NCI-H748 (cell line): ENCODE data around the gene CD101.

ENCODE experiments used
- DNase-seq: peaks from one replicate; lab custom pipeline; 2025; ENCODE audit not compliant: unreplicated experiment; lab: John Stamatoyannopoulos, UW

CD101 gene

GRCh38 chr1:117013309-117013858 lies 11.8 kb downstream of the CD101 start:
- DNase-seq = peak; percentile 59

- no peak for DNase-seq
These were observed 12.6 kb downstream of the CD101 start for GRCh38 chr1:117014209-117014608.

- peak; percentile 38 for DNase-seq
These were observed 14.2 kb downstream of the CD101 start for GRCh38 chr1:117015724-117016123.

- DNase-seq = peak; percentile 5
These were observed 15.5 kb downstream of the CD101 start for GRCh38 chr1:117017062-117017461.

GRCh38 chr1:117017648-117018047 lies 16.1 kb downstream of the CD101 start:
- DNase-seq = no peak

- no peak for DNase-seq
These were observed 19.1 kb downstream of the CD101 start for GRCh38 chr1:117020526-117021156.

GRCh38 chr1:117022114-117022513 lies 20.6 kb downstream of the CD101 start:
- no peak for DNase-seq

- no peak for DNase-seq
These were observed 24.0 kb downstream of the CD101 start for GRCh38 chr1:117025568-117025967.

GRCh38 chr1:117026361-117026760 lies 24.8 kb downstream of the CD101 start:
- DNase-seq = no peak

GRCh38 chr1:117029685-117030084 lies 28.1 kb downstream of the CD101 start:
- DNase-seq = no peak

- DNase-seq = no peak
These were observed 28.8 kb downstream of the CD101 start for GRCh38 chr1:117030271-117030877.

- DNase-seq = no peak
These were observed 30.7 kb downstream of the CD101 start for GRCh38 chr1:117032266-117032665.

- no peak for DNase-seq
These were observed 31.4 kb downstream of the CD101 start for GRCh38 chr1:117032681-117033539.

- no peak for DNase-seq
These were observed 32.2 kb downstream of the CD101 start for GRCh38 chr1:117033772-117034171.

GRCh38 chr1:117034791-117035290 lies 33.3 kb downstream of the CD101 start:
- no peak for DNase-seq

GRCh38 chr1:117036018-117036461 lies 34.5 kb downstream of the CD101 start:
- no peak for DNase-seq

- no peak for DNase-seq
These were observed 36.2 kb downstream of the CD101 start for GRCh38 chr1:117037802-117038201.

- DNase-seq = no peak
These were observed 36.7 kb downstream of the CD101 start for GRCh38 chr1:117038236-117038635.

GRCh38 chr1:117044217-117044616 lies 42.7 kb downstream of the CD101 start:
- DNase-seq = no peak

GRCh38 chr1:117045644-117046043 lies 44.1 kb downstream of the CD101 start:
- DNase-seq = no peak

GRCh38 chr1:117046781-117047180 lies 45.2 kb downstream of the CD101 start:
- DNase-seq = peak; percentile 45
